ENCODE data around the gene CEP295NL. TPM values are rescaled to one million over a fixed set of nuclear protein-coding genes. Genes with fewer than 3 reads are reported as not detected.
"Not testable (repeated sequence)": the region's sequence is repeated elsewhere in the genome, so short reads cannot be mapped to it uniquely, and the experiment has no call there.

CEP295NL gene, protein sequence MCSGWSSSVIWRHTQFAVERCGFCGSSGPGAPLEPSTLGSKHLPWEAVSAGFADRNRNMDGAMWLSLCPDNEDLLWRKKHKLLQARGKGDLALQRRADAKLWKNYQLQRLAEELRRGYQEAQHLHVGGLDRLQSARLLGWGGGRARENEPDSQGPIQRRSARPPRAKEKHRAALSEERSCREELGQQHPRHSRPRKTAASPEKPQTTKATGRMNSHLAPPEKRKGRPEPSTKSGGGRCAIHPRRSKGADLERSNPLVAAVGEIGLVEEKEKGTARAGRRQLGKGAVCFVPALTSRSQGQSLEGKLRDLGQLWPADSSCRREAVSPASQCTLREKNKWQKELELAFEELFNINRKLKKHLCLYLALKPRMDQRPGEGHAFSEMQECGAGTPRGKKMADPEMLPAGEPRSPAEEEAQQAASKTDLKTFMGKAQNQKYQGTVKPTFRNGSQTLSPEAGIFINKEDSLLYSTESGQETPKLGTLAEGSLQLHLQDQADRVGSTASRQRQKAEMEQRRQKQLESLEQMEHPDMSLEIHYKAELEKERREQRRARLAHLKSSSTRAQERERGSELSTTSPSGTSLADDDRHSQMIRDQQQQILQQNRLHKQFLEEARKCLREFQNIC
- total RNA-seq: 1 to 10 TPM in 2 of 4 donors, under 1 TPM in 2; 0.76 to 1.3 (median 1.0) TPM
- polyA plus RNA-seq: 0.57 TPM
- long read RNA-seq, donor 1, partial matches to known transcripts: 0 of 1 reads
- long read RNA-seq, donor 1, other reads (novel, unspliced or antisense): 1 of 1 reads
- long read RNA-seq, donor 2: 0 reads
- long read RNA-seq, donor 3: 0 reads
- long read RNA-seq, donor 4: 0 reads

DNA sequence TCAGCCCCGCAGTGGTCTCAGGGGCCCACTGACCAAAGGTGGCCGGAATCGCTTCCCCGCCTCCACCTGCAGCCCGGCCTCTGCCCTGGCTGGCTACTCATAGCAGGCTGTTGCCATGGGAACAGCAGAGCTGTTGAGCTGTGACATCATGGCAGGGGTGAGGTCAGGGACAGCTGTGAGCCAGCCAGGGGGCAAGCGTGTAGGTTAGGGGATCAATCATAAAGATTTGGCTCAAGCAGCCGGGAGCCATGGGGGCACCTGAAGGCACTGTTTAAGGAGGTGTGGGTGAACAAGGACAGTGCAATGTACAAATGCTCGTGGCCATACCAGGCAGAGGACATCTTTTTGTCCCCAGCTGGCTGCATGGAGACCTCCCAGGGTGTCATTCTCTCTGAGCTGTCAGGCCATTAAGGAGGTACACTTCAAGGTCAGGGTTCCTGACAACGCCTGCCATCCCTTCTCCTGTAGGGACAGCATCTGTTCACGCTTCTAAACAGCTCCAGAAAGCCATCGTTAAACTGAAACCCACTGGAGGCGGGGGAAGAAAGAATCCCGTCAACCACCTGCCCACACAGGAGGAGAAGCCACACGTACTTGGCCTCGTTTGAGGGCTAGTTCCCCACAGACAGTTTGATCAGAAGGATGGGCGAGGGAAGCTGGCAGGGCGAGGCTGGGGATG lies at the start of gene CEP295NL:
CEP295NL (minus strand) TSS at position 101 of the 679 bp plus-strand sequence. CDS start 1,373 bp downstream, outside the sequence.
- 66% methylated on average over 17 of the region's 17 CpGs for WGBS
- intact Hi-C loops (cut with DNase I): no loop called here
- H3K27ac ChIP-seq (ENCODE audit: low read length): peak within 1 kb of the TSS; percentile 53
- no peaks in the 10 kb centered on the region for H3K27me3 ChIP-seq (ENCODE audit: control insufficient read depth, insufficient read depth)
- peak in 2 of 3 donors; percentile 50 to 57 for DNase-seq
- H3K4me3 ChIP-seq (ENCODE audit: low read length): no peak within 1 kb of the TSS
- no peaks in the 10 kb centered on the region for H3K9me3 ChIP-seq (ENCODE audit: control insufficient read depth, low read length)
- ATAC-seq: peak; percentile 12 to 14
- H3K4me1 ChIP-seq (ENCODE audit: control insufficient read depth, insufficient read depth, low read length): peaks cover 16% of the 10 kb centered on the region

DNA sequence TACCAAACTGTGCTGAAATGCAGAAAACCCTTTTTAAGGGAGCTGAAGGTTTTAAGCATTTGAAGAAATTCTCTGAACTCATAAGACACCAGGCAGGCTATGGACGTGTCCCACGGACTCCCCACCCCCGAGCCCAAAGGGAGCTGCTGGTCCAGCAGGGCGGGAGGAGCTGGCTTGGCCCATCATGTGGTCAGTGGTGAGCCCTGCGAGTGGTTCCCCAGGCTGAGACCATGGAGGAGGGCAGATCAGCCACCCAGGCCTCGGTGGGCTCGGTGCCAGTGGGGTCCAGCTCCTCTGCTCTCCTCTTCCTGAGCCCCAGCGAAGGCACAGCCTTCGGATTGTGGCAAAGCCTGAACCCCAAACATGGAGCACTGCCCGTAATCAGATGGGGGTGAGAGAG lies 49.7 kb upstream of the CEP295NL start:
- H3K27ac ChIP-seq (ENCODE audit: low read length): no peak overlapping the region
- WGBS: 87% methylated on average over 10 of the region's 10 CpGs
- ATAC-seq: peak; percentile 12 to 15

DNA sequence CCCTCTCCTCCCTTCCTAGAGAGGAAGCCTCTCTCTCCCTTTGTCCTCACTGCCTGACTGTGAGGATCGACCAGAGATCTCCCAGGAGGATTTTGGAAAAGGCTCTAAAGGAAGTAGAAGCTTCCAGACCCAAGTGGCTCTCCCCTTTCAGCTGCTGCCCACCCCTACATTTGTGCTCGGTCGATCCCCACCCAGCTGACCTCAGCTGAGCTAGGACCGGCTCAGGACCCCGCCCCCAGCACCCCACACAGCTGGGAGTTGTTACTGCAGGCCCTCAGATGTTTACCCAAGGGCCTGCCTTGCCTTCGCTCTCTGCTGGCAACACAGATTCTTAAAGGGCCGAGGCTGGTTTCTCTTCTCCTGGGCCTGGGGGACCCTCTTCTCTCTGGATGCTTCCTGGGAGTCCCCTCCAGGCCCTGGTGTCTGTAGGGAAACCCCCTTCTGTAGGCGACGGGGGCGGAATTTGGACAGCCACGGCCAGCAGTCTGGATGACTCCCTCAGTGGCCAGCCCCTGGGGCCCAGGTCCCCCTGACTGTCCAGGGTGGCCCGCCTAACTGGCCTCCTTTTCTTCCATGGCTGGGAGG lies 49.1 kb upstream of the CEP295NL start:
- intact Hi-C loops (cut with DNase I): no loop called here
- peak; percentile 39 to 52 for ATAC-seq
- no peaks in the 10 kb centered on the region for H3K4me1 ChIP-seq (ENCODE audit: control insufficient read depth, insufficient read depth, low read length)
- no peaks in the 10 kb centered on the region for H3K27me3 ChIP-seq (ENCODE audit: control insufficient read depth, insufficient read depth)
- DNase-seq: peak in 1 of 3 donors; percentile 74
- peaks cover 2% of the 10 kb centered on the region for H3K9me3 ChIP-seq (ENCODE audit: control insufficient read depth, low read length)
- H3K4me3 ChIP-seq (ENCODE audit: low read length): no peak overlapping the region
- no peak overlapping the region for H3K27ac ChIP-seq (ENCODE audit: low read length)
- 40% methylated on average over 12 of the region's 12 CpGs for WGBS

More for the DNA sequence above, 49.7 kb upstream of the CEP295NL start:
- intact Hi-C loops (cut with DNase I): no loop called here
- peaks cover 2% of the 10 kb centered on the region for H3K9me3 ChIP-seq (ENCODE audit: control insufficient read depth, low read length)
- H3K4me1 ChIP-seq (ENCODE audit: control insufficient read depth, insufficient read depth, low read length): no peaks in the 10 kb centered on the region
- H3K4me3 ChIP-seq (ENCODE audit: low read length): no peak overlapping the region
- DNase-seq: peak in 2 of 3 donors; percentile 50 to 63
- H3K27me3 ChIP-seq (ENCODE audit: control insufficient read depth, insufficient read depth): no peaks in the 10 kb centered on the region

DNA sequence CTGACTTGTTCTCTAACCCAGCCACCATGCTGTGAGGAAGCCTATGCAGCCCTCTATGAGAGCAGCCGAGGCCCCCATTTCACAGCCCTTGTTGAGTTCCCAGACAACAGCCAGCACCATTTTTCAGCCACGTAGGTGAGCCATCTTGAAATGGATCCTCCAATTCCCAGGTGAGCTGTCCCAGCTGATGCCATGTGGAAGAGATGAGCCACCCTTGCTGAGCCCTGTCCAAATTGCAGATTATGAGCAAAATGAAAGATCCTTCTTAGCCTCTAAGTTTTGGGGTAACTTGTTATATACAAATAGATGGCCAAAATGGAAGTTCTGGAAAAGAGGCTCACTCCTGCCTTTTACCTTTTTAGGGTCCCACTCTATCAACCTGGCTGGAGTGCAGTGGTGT lies 47.9 kb upstream of the CEP295NL start:
- 95% methylated on average over 2 of the region's 2 CpGs for WGBS
- H3K4me1 ChIP-seq (ENCODE audit: control insufficient read depth, insufficient read depth, low read length): no peaks in the 10 kb centered on the region
- peaks cover 2% of the 10 kb centered on the region for H3K9me3 ChIP-seq (ENCODE audit: control insufficient read depth, low read length)
- intact Hi-C loops (cut with DNase I): no loop called here
- H3K27ac ChIP-seq (ENCODE audit: low read length): no peak overlapping the region
- DNase-seq: peak in 1 of 3 donors; percentile 2
- H3K4me3 ChIP-seq (ENCODE audit: low read length): no peak overlapping the region
- H3K27me3 ChIP-seq (ENCODE audit: control insufficient read depth, insufficient read depth): no peaks in the 10 kb centered on the region
- no peak for ATAC-seq

DNA sequence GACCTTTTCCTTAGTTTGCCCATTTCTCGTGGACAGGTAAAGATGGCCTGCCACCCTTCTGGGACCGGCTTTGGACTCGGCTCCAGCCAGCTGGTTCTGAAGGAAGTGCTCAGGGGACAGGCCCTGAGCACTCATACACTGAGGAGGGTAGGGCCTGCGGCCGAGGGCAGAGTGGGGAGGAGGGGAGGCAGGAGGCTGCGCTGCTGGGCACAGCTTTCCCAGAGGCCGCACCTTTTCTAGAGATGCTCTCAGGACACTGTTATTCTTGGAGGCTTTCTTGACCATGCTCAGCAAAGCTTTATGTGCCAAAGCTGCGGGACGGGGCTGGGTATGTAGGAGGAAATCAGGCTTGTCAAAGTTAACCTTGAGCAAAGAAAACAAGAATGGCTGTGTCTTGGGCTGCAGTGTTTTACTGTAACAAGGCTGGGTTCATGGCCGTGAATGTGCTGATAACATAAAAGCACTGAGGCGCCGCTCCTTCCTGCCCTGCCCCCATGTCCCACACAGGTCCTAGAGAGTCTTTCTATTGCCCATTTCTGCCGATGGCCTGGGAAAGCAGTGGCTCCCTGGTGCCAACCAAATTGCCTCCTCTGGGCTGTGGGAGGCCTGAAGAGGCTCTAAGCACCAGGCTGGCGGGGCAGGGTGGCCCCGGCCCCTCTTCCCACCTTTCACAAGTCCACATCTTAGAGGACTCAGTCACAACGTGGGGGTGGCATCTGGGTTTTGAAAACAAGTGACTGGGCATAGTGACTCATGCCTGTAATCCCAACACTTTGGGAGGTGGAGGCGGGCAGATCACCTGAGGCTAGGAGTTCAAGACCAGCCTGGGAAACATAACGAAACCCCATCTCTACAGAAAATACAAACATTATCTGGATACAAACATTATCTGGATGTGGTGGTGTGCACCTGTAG lies 44.5 kb upstream of the CEP295NL start:
- intact Hi-C loops (cut with DNase I): no loop called here
- peak; percentile 31 to 72 for ATAC-seq
- Histone ChIP-seq H3K27me3 (ENCODE audit: control insufficient read depth, insufficient read depth) (no peaks in the 10 kb centered on the region), H3K27ac (ENCODE audit: low read length) (no peak overlapping the region), H3K4me3 (ENCODE audit: low read length) (no peak overlapping the region), H3K4me1 (ENCODE audit: control insufficient read depth, insufficient read depth, low read length) (no peaks in the 10 kb centered on the region), H3K9me3 (ENCODE audit: control insufficient read depth, low read length) (peaks cover 2% of the 10 kb centered on the region)
- peak in 2 of 3 donors; percentile 39 to 74 for DNase-seq
- WGBS: 62% methylated on average over 18 of the region's 18 CpGs

DNA sequence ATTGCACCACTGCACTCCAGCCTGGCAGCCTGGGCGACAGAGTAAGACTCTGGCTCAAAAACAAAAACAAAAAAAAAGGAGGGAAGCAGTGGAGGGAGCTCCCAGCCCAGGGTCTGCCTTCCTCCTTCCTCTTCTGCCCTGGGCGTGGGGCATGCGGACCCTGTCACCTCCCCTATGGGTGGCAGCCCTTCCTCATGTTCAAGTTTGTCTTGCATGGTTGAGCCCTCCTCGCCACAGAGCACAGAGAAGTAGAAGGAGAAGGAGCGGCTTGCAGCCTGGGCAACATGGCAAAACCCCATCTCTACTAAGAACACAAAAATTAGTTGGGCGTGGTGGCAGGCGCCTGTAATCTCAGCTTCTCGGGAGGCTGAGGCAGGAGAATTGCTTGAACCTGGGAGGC lies 43.6 kb upstream of the CEP295NL start:
- ATAC-seq (peak in 1 of 2 donors; percentile 30), DNase-seq (peak in 1 of 3 donors; percentile 55)
- no peaks in the 10 kb centered on the region for H3K4me1 ChIP-seq (ENCODE audit: control insufficient read depth, insufficient read depth, low read length)
- H3K27ac ChIP-seq (ENCODE audit: low read length): no peak overlapping the region
- WGBS: 86% methylated on average over 8 of the region's 8 CpGs
- intact Hi-C loops (cut with DNase I): no loop called here
- H3K9me3 ChIP-seq (ENCODE audit: control insufficient read depth, low read length): peaks cover 2% of the 10 kb centered on the region
- H3K4me3 ChIP-seq (ENCODE audit: low read length): no peak overlapping the region
- H3K27me3 ChIP-seq (ENCODE audit: control insufficient read depth, insufficient read depth): no peaks in the 10 kb centered on the region

DNA sequence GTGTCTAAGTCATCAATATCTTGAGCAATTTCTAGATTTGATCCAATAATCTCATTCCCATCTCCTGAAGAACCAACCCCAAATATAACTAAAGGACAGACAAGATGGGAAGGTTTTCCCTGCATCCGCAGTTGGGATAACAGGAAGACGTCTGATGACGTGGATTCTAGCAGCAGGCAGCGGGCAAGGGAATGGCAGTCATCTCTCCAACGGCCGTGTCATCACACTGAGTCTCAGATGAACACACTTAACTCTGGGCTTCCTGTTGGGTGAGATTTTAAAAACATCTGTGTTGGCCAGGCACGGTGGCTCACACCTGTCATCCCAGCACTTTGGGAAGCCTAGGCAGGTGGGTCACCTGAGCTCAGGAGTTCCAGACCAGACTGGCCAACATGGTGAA lies 43.1 kb upstream of the CEP295NL start:
- 75% methylated on average over 7 of the region's 7 CpGs for WGBS
- Histone ChIP-seq H3K9me3 (ENCODE audit: control insufficient read depth, low read length) (peaks cover 2% of the 10 kb centered on the region), H3K27me3 (ENCODE audit: control insufficient read depth, insufficient read depth) (no peaks in the 10 kb centered on the region), H3K4me3 (ENCODE audit: low read length) (no peak overlapping the region), H3K27ac (ENCODE audit: low read length) (no peak overlapping the region), H3K4me1 (ENCODE audit: control insufficient read depth, insufficient read depth, low read length) (no peaks in the 10 kb centered on the region)
- intact Hi-C loops (cut with DNase I): no loop called here
- no peak for ATAC-seq
- peak in 1 of 3 donors; percentile 29 for DNase-seq

DNA sequence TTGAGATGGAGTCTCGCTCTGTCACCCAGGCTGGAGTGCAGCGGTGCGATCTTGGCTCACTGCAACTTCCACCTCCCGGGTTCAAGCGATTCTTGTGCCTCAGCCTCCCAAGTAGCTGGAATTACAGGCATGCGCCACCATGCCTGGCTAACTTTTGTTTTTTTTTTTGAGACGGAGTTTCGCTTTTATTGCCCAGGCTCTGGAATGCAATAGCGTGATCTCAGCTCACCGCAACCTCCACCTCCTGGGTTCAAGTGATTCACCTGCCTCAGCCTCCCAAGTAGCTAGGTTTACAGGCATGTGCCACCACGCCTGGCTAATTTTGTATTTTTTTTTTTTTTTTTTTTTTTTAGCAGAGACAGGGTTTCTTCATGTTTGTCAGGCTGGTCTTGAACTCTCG lies 42.5 kb upstream of the CEP295NL start:
- ATAC-seq; intact Hi-C loops (cut with DNase I); H3K27me3 ChIP-seq (ENCODE audit: control insufficient read depth, insufficient read depth); H3K27ac ChIP-seq (ENCODE audit: low read length); H3K4me1 ChIP-seq (ENCODE audit: control insufficient read depth, insufficient read depth, low read length); H3K9me3 ChIP-seq (ENCODE audit: control insufficient read depth, low read length); DNase-seq; H3K4me3 ChIP-seq (ENCODE audit: low read length): not testable (repeated sequence)
- WGBS: 96% methylated on average over 12 of the region's 12 CpGs

DNA sequence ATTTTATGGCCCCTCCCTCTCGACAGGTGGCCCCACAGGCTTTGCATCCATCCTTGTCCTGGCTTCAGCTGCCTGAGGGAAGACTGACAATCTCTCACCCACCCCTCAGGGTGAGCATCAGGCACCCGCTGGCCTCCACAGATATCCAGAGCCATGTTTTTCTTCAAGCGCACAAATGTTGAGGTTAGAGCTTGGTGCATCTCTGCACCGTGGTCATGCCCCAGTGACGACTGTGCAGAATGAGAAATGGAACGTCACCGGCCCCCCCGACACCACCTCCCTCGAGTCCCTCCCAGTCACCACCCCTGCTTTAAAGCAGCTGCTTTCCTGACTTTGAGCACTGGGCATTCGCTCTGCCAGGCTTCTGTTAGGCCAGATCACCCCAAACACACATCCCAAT lies 42.0 kb upstream of the CEP295NL start:
- Histone ChIP-seq H3K9me3 (ENCODE audit: control insufficient read depth, low read length) (no peaks in the 10 kb centered on the region), H3K27ac (ENCODE audit: low read length) (no peak overlapping the region), H3K27me3 (ENCODE audit: control insufficient read depth, insufficient read depth) (no peaks in the 10 kb centered on the region), H3K4me3 (ENCODE audit: low read length) (no peak overlapping the region), H3K4me1 (ENCODE audit: control insufficient read depth, insufficient read depth, low read length) (no peaks in the 10 kb centered on the region)
- WGBS: 82% methylated on average over 10 of the region's 10 CpGs
- DNase-seq (peak in 1 of 3 donors; percentile 24), ATAC-seq (no peak)
- intact Hi-C loops (cut with DNase I): no loop called here

DNA sequence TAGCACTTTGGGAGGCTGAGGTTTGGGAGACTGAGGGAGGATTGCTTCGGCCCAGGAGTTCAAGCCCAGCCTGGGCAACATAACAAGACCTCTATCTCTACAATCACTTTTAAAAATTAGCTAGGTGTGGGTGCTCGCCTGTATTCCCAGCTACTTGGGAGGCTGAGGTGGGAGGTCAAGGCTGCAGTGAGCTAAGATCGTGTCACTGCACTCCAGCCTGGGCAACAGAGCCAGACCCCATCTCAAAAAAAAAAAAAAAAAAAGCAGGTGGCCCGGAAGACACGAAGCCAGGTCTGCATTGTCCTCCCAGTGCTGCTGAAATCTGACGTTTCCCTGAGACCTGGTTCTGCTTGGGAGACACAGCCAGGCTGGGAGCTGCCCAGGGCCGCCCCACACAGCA lies 41.0 kb upstream of the CEP295NL start:
- WGBS: 92% methylated on average over 7 of the region's 7 CpGs
- Histone ChIP-seq H3K4me3 (ENCODE audit: low read length) (no peak overlapping the region), H3K27me3 (ENCODE audit: control insufficient read depth, insufficient read depth) (no peaks in the 10 kb centered on the region), H3K9me3 (ENCODE audit: control insufficient read depth, low read length) (no peaks in the 10 kb centered on the region), H3K4me1 (ENCODE audit: control insufficient read depth, insufficient read depth, low read length) (no peaks in the 10 kb centered on the region), H3K27ac (ENCODE audit: low read length) (no peak overlapping the region)
- no peak for ATAC-seq
- intact Hi-C loops (cut with DNase I): no loop called here
- DNase-seq: no peak

All from right cardiac atrium (tissue), 5 donors.